RWPE2 (cell line): ENCODE data around the gene CAPN12.

Source experiments
- ATAC-seq: fragments of 200-7000 bp; cut with Tn5 transposase; 3 replicates; pipeline ENCODE4 v1.9.1; 2021; ENCODE audit warnings: low read depth
- DNase-seq: peaks from one replicate; pipeline ENCODE4 v3.0.0-alpha.2; 2020; ENCODE audit warnings: low spot score
- H3K27ac ChIP-seq: fragments of 450-650 bp; 2 replicates; pipeline ENCODE4 v1.5.1; 2017; ENCODE audit warnings: mild to moderate bottlenecking; ENCODE audit not compliant: poor library complexity, severe bottlenecking
- H3K27me3 ChIP-seq: fragments of 250-450 bp; sonication (Bioruptor Pico); 2 replicates; pipeline ENCODE4 v1.5.1; 2021; ENCODE audit warnings: mild to moderate bottlenecking, moderate library complexity; ENCODE audit not compliant: insufficient read depth, poor library complexity, severe bottlenecking
- H3K36me3 ChIP-seq: fragments of 250-450 bp; sonication (Bioruptor Pico); 2 replicates; pipeline ENCODE4 v1.5.1; 2020; ENCODE audit warnings: low read depth, mild to moderate bottlenecking, moderate library complexity
- H3K4me1 ChIP-seq: fragments of 250-450 bp; sonication (Bioruptor Pico); 2 replicates; pipeline ENCODE4 v1.5.1; 2021; ENCODE audit warnings: mild to moderate bottlenecking, moderate library complexity; ENCODE audit not compliant: insufficient read depth, poor library complexity, severe bottlenecking
- H3K4me3 ChIP-seq: fragments of 250-450 bp; sonication (Bioruptor Pico); 2 replicates; pipeline ENCODE4 v1.5.1; 2021; ENCODE audit warnings: mild to moderate bottlenecking, moderate library complexity; ENCODE audit not compliant: severe bottlenecking
- H3K9me3 ChIP-seq: fragments of 250-450 bp; sonication (Bioruptor Pico); 2 replicates; pipeline ENCODE4 v1.5.1; 2021; ENCODE audit warnings: mild to moderate bottlenecking, moderate library complexity; ENCODE audit not compliant: severe bottlenecking
- CTCF ChIP-seq: fragments of 450-650 bp; IDR thresholded peaks from one replicate; pipeline ENCODE4 v1.5.1; 2017; ENCODE audit warnings: mild to moderate bottlenecking, moderate library complexity; ENCODE audit not compliant: poor library complexity, severe bottlenecking

CAPN12 gene

GRCh38 chr19:38700902-38701454 is 43.3 kb downstream of the CAPN12 start:
- Histone ChIP-seq H3K27me3 (no peaks in the 10 kb centered on the region), H3K4me1 (peaks cover 34% of the 10 kb centered on the region), H3K9me3 (no peaks in the 10 kb centered on the region), H3K4me3 (no peak overlapping the region), H3K27ac (peak overlapping the region; percentile 99), H3K36me3 (peaks cover 86% of the 10 kb centered on the region)
- ATAC-seq (no peak), DNase-seq (no peak)
- TF ChIP-seq CTCF = no peak

GRCh38 chr19:38700350-38700901 is 43.8 kb downstream of the CAPN12 start:
- ATAC-seq (no peak), DNase-seq (no peak)
- Histone ChIP-seq H3K9me3 (no peaks in the 10 kb centered on the region), H3K4me3 (no peak overlapping the region), H3K27ac (peak overlapping the region; percentile 99), H3K4me1 (peaks cover 35% of the 10 kb centered on the region), H3K36me3 (peaks cover 86% of the 10 kb centered on the region), H3K27me3 (no peaks in the 10 kb centered on the region)
- TF ChIP-seq CTCF = no peak

- Histone ChIP-seq H3K27ac (peak overlapping the region; percentile 99), H3K4me1 (peaks cover 35% of the 10 kb centered on the region), H3K4me3 (no peak overlapping the region), H3K36me3 (peaks cover 86% of the 10 kb centered on the region), H3K27me3 (no peaks in the 10 kb centered on the region), H3K9me3 (no peaks in the 10 kb centered on the region)
- TF ChIP-seq CTCF = no peak
- DNase-seq (no peak), ATAC-seq (no peak)
These were observed 44.5 kb downstream of the CAPN12 start for GRCh38 chr19:38699647-38700349.

GRCh38 chr19:38699027-38699346 is 45.3 kb downstream of the CAPN12 start:
- peaks cover 85% of the 10 kb centered on the region for H3K36me3 ChIP-seq
- H3K27ac ChIP-seq = peak overlapping the region; percentile 99
- DNase-seq (no peak), ATAC-seq (peak; percentile 77)
- no peaks in the 10 kb centered on the region for H3K27me3 ChIP-seq
- H3K9me3 ChIP-seq = no peaks in the 10 kb centered on the region
- H3K4me3 ChIP-seq = no peak overlapping the region
- no peak for TF ChIP-seq CTCF
- peaks cover 43% of the 10 kb centered on the region for H3K4me1 ChIP-seq
